CD4-positive, alpha-beta T cell (primary cell): ENCODE data around the gene RPTOR. TPM values are rescaled to one million over a fixed set of nuclear protein-coding genes. Genes with fewer than 3 reads are reported as not detected.

Experiments
- ATAC-seq: fragments of 200-7000 bp; cut with Tn5 transposase; one replicate; pipeline ENCODE4 v1.10.0; 2022; ENCODE audit warnings: mild to moderate bottlenecking; ENCODE audit not compliant: poor library complexity
- CTCF ChIA-PET: fragments of 350-600 bp; sonication (Branson Sonifier 250); formaldehyde crosslinking; loops from one replicate; lab custom pipeline; 2021; ENCODE audit warnings: antibody characterized with exemption, inconsistent platforms; lab: Charles Lee
- POLR2A ChIA-PET: fragments of 350-600 bp; sonication (Branson Sonifier 250); formaldehyde crosslinking; loops from one replicate; lab custom pipeline; 2021; ENCODE audit warnings: antibody characterized with exemption, inconsistent platforms; lab: Charles Lee
- DNase-seq, 14 experiments: peaks; one replicate each; pipeline ENCODE4 v3.0.0-alpha.2; 2013 to 2020; ENCODE audit warnings: mixed read lengths in 2 of 14
- H3K27ac ChIP-seq, 2 donors: one replicate each; pipeline versions ENCODE4 v1.5.1 to v1.7.0; 2013; ENCODE audit warnings: low read length in 2 of 2, low read depth in 1 of 2, mild to moderate bottlenecking in 1 of 2
- H3K27me3 ChIP-seq, 2 experiments: 1 replicate in 1 of 2; 2 replicates in 1 of 2; pipeline versions ENCODE4 v1.6.1 to v1.7.0; 2013; ENCODE audit warnings: low read length in 2 of 2, control low read depth in 1 of 2, mild to moderate bottlenecking in 1 of 2, moderate library complexity in 1 of 2; ENCODE audit not compliant: insufficient read depth in 2 of 2, control insufficient read depth in 1 of 2
- H3K36me3 ChIP-seq: one replicate; pipeline ENCODE4 v1.6.1; 2013; ENCODE audit warnings: low read length, control low read depth; ENCODE audit not compliant: insufficient read depth
- H3K4me1 ChIP-seq: one replicate; pipeline ENCODE4 v1.6.1; 2013; ENCODE audit warnings: low read length, control low read depth; ENCODE audit not compliant: insufficient read depth
- H3K4me3 ChIP-seq: one replicate; pipeline ENCODE4 v1.5.1; 2013; ENCODE audit warnings: mild to moderate bottlenecking, low read length, moderate library complexity
- H3K9me3 ChIP-seq, 2 experiments: 1 replicate in 1 of 2; 2 replicates in 1 of 2; pipeline versions ENCODE4 v1.6.1 to v1.7.0; 2013; ENCODE audit warnings: low read length in 2 of 2, mild to moderate bottlenecking in 2 of 2, control low read depth in 1 of 2, moderate library complexity in 1 of 2; ENCODE audit not compliant: control insufficient read depth in 1 of 2, insufficient read depth in 1 of 2
- H3K27ac Mint-ChIP-seq: one replicate; pipeline ENCODE4 v1.8.0; 2020; ENCODE audit warnings: mixed read lengths
- H3K27me3 Mint-ChIP-seq: one replicate; pipeline ENCODE4 v1.8.0; 2021; ENCODE audit warnings: mixed read lengths
- H3K36me3 Mint-ChIP-seq: one replicate; pipeline ENCODE4 v1.8.0; 2021; ENCODE audit warnings: low read depth, mixed read lengths
- H3K4me1 Mint-ChIP-seq: one replicate; pipeline ENCODE4 v1.8.0; 2021; ENCODE audit warnings: low read depth, mixed read lengths
- H3K4me3 Mint-ChIP-seq: one replicate; pipeline ENCODE4 v1.8.0; 2020; ENCODE audit warnings: mild to moderate bottlenecking, mixed read lengths
- H3K9me3 Mint-ChIP-seq: one replicate; pipeline ENCODE4 v1.8.0; 2020; ENCODE audit warnings: mixed read lengths
- CTCF ChIP-seq: fragments of 200-600 bp; IDR thresholded peaks from one replicate; pipeline ENCODE4 v1.8.0; 2022; ENCODE audit warnings: antibody characterized with exemption, mild to moderate bottlenecking
- intact Hi-C, 2 experiments: fragments of 100-400 bp; cut with DNase I in 1 of 2; cut with micrococcal nuclease in 1 of 2; formaldehyde crosslinking; loops; one replicate each; pipeline versions ENCODE4 v1.15.1 to v1.9.0; 2023 to 2025; cut with DNase I, micrococcal nuclease
- total RNA-seq, 174 experiments: library from RNA in 2 of 174; stranded (reverse) in 2 of 174; gene quantifications; one replicate each; pipeline ENCODE4 v1.2.3 and lab custom pipeline; 2021 to 2026

RPTOR gene
- total RNA-seq, 2 experiments from 2014 or later = 45.0 to 47.1 TPM

- Histone ChIP-seq H3K9me3 (no peaks in the 10 kb centered on the region), H3K27ac (peak overlapping the region; percentile 22 to 73), H3K36me3 (peaks cover 14% of the 10 kb centered on the region), H3K4me1 (peaks cover 63% of the 10 kb centered on the region), H3K27me3 (no peaks in the 10 kb centered on the region), H3K4me3 (peak overlapping the region; percentile 17)
- POLR2A ChIA-PET = interaction anchor here (0.7 to 3.7 kb wide), 18 partner anchors 8 to 337 kb away, joined by 3 to 57 read pairs (median 5); no protein-coding TSS in a partner anchor
- ATAC-seq = peak; percentile 63
- intact Hi-C loops = loop anchor here in 1 of 2 experiments (1.0 to 5.0 kb wide), 3 partner anchors 8 to 41 kb away; no protein-coding TSS in a partner anchor
- peak overlapping the region; percentile 99 for H3K27ac Mint-ChIP-seq
- peaks cover 2% of the 10 kb centered on the region for H3K9me3 Mint-ChIP-seq
- CTCF ChIA-PET = interaction anchor here (0.6 to 2.0 kb wide), 4 partner anchors 28 to 216 kb away, joined by 3 to 6 read pairs (median 4); no protein-coding TSS in a partner anchor
- no peaks in the 10 kb centered on the region for H3K27me3 Mint-ChIP-seq
- H3K4me3 Mint-ChIP-seq = peak overlapping the region; percentile 83
- DNase-seq = peak in 4 of 14 experiments; percentile 46 to 68 (median 64)
- TF ChIP-seq CTCF = no peak
- H3K36me3 Mint-ChIP-seq = peaks cover 28% of the 10 kb centered on the region
- peaks cover 84% of the 10 kb centered on the region for H3K4me1 Mint-ChIP-seq
These were observed 246.5 kb downstream of the RPTOR start for GRCh38 chr17:80790981-80791742.

- DNase-seq (peak in 6 of 14 experiments; percentile 19 to 70 (median 47)), ATAC-seq (peak; percentile 17)
- Histone ChIP-seq H3K27me3 (no peaks in the 10 kb centered on the region), H3K36me3 (peaks cover 19% of the 10 kb centered on the region), H3K9me3 (no peaks in the 10 kb centered on the region), H3K4me1 (peaks cover 57% of the 10 kb centered on the region), H3K27ac (peak overlapping the region; percentile 22 to 73), H3K4me3 (peak overlapping the region; percentile 17)
- TF ChIP-seq CTCF = no peak
- H3K9me3 Mint-ChIP-seq = peaks cover 2% of the 10 kb centered on the region
- intact Hi-C loops = loop anchor here in 1 of 2 experiments (1.0 to 5.0 kb wide), 3 partner anchors 9 to 40 kb away; no protein-coding TSS in a partner anchor
- ChIA-PET POLR2A (interaction anchor here (0.7 to 3.7 kb wide), 16 partner anchors 8 to 337 kb away, joined by 3 to 57 read pairs (median 5); no protein-coding TSS in a partner anchor), CTCF (interaction anchor here (1.0 to 2.0 kb wide), 4 partner anchors 32 to 216 kb away, joined by 3 to 6 read pairs (median 4); no protein-coding TSS in a partner anchor)
- H3K36me3 Mint-ChIP-seq = peaks cover 34% of the 10 kb centered on the region
- no peaks in the 10 kb centered on the region for H3K27me3 Mint-ChIP-seq
- H3K27ac Mint-ChIP-seq = peak overlapping the region; percentile 99
- H3K4me3 Mint-ChIP-seq = peak overlapping the region; percentile 83
- peaks cover 81% of the 10 kb centered on the region for H3K4me1 Mint-ChIP-seq
These were observed 247.2 kb downstream of the RPTOR start for GRCh38 chr17:80791758-80792284.

GRCh38 chr17:80792373-80792781 is 247.7 kb downstream of the RPTOR start:
- peaks cover 19% of the 10 kb centered on the region for H3K36me3 ChIP-seq
- H3K27ac ChIP-seq = peak overlapping the region; percentile 22 to 73
- H3K4me1 Mint-ChIP-seq = peaks cover 75% of the 10 kb centered on the region
- no peak overlapping the region for H3K4me3 ChIP-seq
- H3K27me3 ChIP-seq = no peaks in the 10 kb centered on the region
- H3K9me3 ChIP-seq = no peaks in the 10 kb centered on the region
- H3K4me3 Mint-ChIP-seq = peak overlapping the region; percentile 83
- ChIA-PET POLR2A (interaction anchor here (1.2 to 3.7 kb wide), 8 partner anchors 11 to 338 kb away, joined by 3 to 57 read pairs (median 8); no protein-coding TSS in a partner anchor), CTCF (interaction anchor here (1.0 to 2.0 kb wide), 2 partner anchors 32 to 217 kb away, joined by 3 to 6 read pairs; no protein-coding TSS in a partner anchor)
- H3K4me1 ChIP-seq = peaks cover 54% of the 10 kb centered on the region
- peaks cover 36% of the 10 kb centered on the region for H3K36me3 Mint-ChIP-seq
- H3K27me3 Mint-ChIP-seq = no peaks in the 10 kb centered on the region
- peaks cover 2% of the 10 kb centered on the region for H3K9me3 Mint-ChIP-seq
- H3K27ac Mint-ChIP-seq = peak overlapping the region; percentile 99
- intact Hi-C loops = loop anchor here in 1 of 2 experiments (5.0 kb wide), 1 partner anchor 40 kb away; no protein-coding TSS in a partner anchor
- ATAC-seq (no peak), DNase-seq (no peak)
- TF ChIP-seq CTCF = no peak
